AG09319 (cell line): Measurements from ENCODE around the gene IFI27L1.
"Not testable (repeated sequence)": the region's sequence is repeated elsewhere in the genome, so short reads cannot be mapped to it uniquely, and the experiment has no call there.

Experiments used
- DNase-seq: peaks from one replicate; pipeline ENCODE4 v3.0.0-alpha.2; 2010; ENCODE audit warnings: low read depth; ENCODE audit errors: extremely low read depth
- CTCF ChIP-seq: IDR thresholded peaks from 2 replicates; pipeline ENCODE4 v1.5.1; 2011; ENCODE audit warnings: low read depth, mild to moderate bottlenecking, inconsistent platforms, low read length, moderate library complexity

Gene IFI27L1

GRCh38 chr14:94066089-94066676 is 14.9 kb upstream of the IFI27L1 start:
- DNase-seq, result no peak
- TF ChIP-seq CTCF, result no peak

- not testable (repeated sequence) for DNase-seq
Observed at GRCh38 chr14:94072076-94072475, 9.0 kb upstream of the IFI27L1 start.

GRCh38 chr14:94074534-94074933 is 6.6 kb upstream of the IFI27L1 start:
- no peak for DNase-seq
- no peak for TF ChIP-seq CTCF

GRCh38 chr14:94075008-94075407 is 6.1 kb upstream of the IFI27L1 start:
- no peak for TF ChIP-seq CTCF
- DNase-seq, result no peak

DNA sequence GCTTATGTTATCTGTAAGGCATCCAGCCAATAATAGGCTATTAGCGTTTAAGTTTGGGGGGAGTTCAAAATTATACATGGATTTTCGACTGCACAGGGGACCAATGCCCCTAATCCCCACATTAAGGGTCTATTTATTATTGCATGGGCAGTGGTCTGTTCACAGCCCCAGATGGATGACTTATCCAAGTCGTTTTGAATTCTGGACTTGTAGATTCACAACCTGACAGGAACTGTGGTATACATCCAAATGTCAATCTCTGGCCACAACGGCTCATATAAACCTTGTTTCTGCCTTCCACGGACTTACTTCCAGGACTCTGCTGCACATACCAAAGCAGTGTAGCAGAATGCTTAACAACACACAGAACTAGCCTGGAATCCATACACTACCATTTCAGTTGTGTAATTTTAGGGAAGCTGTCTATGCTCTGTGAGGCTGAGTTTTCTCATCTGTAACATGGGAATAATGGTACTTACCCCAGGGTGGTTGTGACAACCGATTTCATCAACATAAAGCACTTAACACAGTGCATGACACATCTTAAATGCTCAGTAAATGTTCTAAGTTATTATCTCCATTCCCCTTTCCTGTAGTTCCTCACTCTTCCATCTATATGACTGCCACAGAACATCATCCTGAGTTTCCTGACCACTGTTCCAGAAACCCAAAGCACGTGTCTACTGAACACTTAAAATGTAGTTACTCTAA is 3.8 kb upstream of the IFI27L1 start:
- no peak for TF ChIP-seq CTCF
- no peak for DNase-seq

DNA sequence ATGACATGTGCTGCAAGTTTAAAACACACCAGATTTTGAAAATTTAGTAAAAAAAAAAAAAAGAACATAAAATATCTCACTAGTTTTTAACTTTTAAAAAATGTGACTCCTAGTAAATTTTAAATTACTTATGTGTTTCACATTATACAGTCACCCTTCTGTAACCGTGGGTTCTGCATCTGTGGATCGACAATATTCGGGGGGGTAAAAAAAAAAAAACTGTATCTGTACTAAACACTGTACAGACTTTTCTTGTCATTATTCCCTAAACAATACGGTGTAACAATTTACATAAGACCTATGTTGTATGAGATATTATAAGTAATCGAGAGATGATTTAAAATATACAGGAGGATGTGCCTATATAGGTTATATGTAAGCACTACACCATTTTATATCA is 3.3 kb upstream of the IFI27L1 start:
- no peak for TF ChIP-seq CTCF
- DNase-seq, result no peak

- no peak for TF ChIP-seq CTCF
- no peak for DNase-seq
Observed at GRCh38 chr14:94079891-94080620, 1.1 kb upstream of the IFI27L1 start.
